Measurements from ENCODE around the gene TRAF5. TPM values are rescaled to one million over a fixed set of nuclear protein-coding genes. Genes with fewer than 3 reads are reported as not detected.

TRAF5 gene
- total RNA-seq, 2 donors from 2014 or later, result 56.5 to 78.3 TPM

GRCh38 chr1:211337430-211338223 is 11.0 kb downstream of the TRAF5 start:
- Histone ChIP-seq H3K27me3 (ENCODE audit: control insufficient read depth, insufficient read depth, low read length, poor library complexity, severe bottlenecking) (no peaks in the 10 kb centered on the region), H3K9ac (ENCODE audit: extremely low read depth, low read length, poor library complexity, severe bottlenecking) (no peak overlapping the region), H3K36me3 (ENCODE audit: control insufficient read depth, insufficient read depth, low read length) (peaks cover 2% of the 10 kb centered on the region), H3K27ac (ENCODE audit: low read depth, low read length) (no peak overlapping the region), H3K9me3 (ENCODE audit: control insufficient read depth, low read length) (no peaks in the 10 kb centered on the region), H3K4me3 (ENCODE audit: low read length) (no peak overlapping the region), H3K4me1 (ENCODE audit: control insufficient read depth, insufficient read depth, low read length) (no peaks in the 10 kb centered on the region)
- H3K36me3 Mint-ChIP-seq (ENCODE audit: low read depth), result peaks cover 9% of the 10 kb centered on the region
- no peak for DNase-seq
- no peak for TF ChIP-seq CTCF (conservative IDR thresholded peaks at IDR 0.05)
- 90 to 93% methylated on average over 4 to 7 of the region's 7 CpGs for WGBS, 2 experiments (ENCODE audit: insufficient coverage in 1 of 2, insufficient read length in 1 of 2)
- peaks cover 39% of the 10 kb centered on the region for H3K4me1 Mint-ChIP-seq
- no peak overlapping the region for H3K27ac Mint-ChIP-seq
- no peak overlapping the region for H3K4me3 Mint-ChIP-seq
- H3K9me3 Mint-ChIP-seq, result no peaks in the 10 kb centered on the region
- no peaks in the 10 kb centered on the region for H3K27me3 Mint-ChIP-seq (ENCODE audit: insufficient read depth)

GRCh38 chr1:211338224-211338620 is 11.6 kb downstream of the TRAF5 start:
- H3K9ac ChIP-seq (ENCODE audit: extremely low read depth, low read length, poor library complexity, severe bottlenecking), result no peak overlapping the region
- no peak overlapping the region for H3K27ac ChIP-seq (ENCODE audit: low read depth, low read length)
- Mint-ChIP-seq H3K9me3 (no peaks in the 10 kb centered on the region), H3K36me3 (ENCODE audit: low read depth) (peaks cover 9% of the 10 kb centered on the region), H3K27me3 (ENCODE audit: insufficient read depth) (no peaks in the 10 kb centered on the region), H3K4me1 (peaks cover 39% of the 10 kb centered on the region), H3K27ac (no peak overlapping the region), H3K4me3 (no peak overlapping the region)
- no peak for DNase-seq
- 100% methylated on average over 4 of the region's 4 CpGs; no CpG with 5 or more reads in 1 of the 2 experiments for WGBS, 2 experiments (ENCODE audit: insufficient coverage in 1 of 2, insufficient read length in 1 of 2)
- peaks cover 2% of the 10 kb centered on the region for H3K36me3 ChIP-seq (ENCODE audit: control insufficient read depth, insufficient read depth, low read length)
- no peak overlapping the region for H3K4me3 ChIP-seq (ENCODE audit: low read length)
- no peaks in the 10 kb centered on the region for H3K27me3 ChIP-seq (ENCODE audit: control insufficient read depth, insufficient read depth, low read length, poor library complexity, severe bottlenecking)
- H3K9me3 ChIP-seq (ENCODE audit: control insufficient read depth, low read length), result no peaks in the 10 kb centered on the region
- H3K4me1 ChIP-seq (ENCODE audit: control insufficient read depth, insufficient read depth, low read length), result no peaks in the 10 kb centered on the region
- TF ChIP-seq CTCF (conservative IDR thresholded peaks at IDR 0.05), result no peak

- 92 to 96% methylated on average over 5 to 6 of the region's 6 CpGs for WGBS, 2 experiments (ENCODE audit: insufficient coverage in 1 of 2, insufficient read length in 1 of 2)
- TF ChIP-seq CTCF (conservative IDR thresholded peaks at IDR 0.05), result no peak
- no peak for DNase-seq
- Mint-ChIP-seq H3K9me3 (no peaks in the 10 kb centered on the region), H3K27me3 (ENCODE audit: insufficient read depth) (no peaks in the 10 kb centered on the region), H3K4me1 (peaks cover 36% of the 10 kb centered on the region), H3K36me3 (ENCODE audit: low read depth) (peaks cover 5% of the 10 kb centered on the region), H3K4me3 (no peak overlapping the region), H3K27ac (no peak overlapping the region)
- Histone ChIP-seq H3K27me3 (ENCODE audit: control insufficient read depth, insufficient read depth, low read length, poor library complexity, severe bottlenecking) (no peaks in the 10 kb centered on the region), H3K9ac (ENCODE audit: extremely low read depth, low read length, poor library complexity, severe bottlenecking) (no peak overlapping the region), H3K36me3 (ENCODE audit: control insufficient read depth, insufficient read depth, low read length) (peaks cover 9% of the 10 kb centered on the region), H3K4me1 (ENCODE audit: control insufficient read depth, insufficient read depth, low read length) (no peaks in the 10 kb centered on the region), H3K4me3 (ENCODE audit: low read length) (no peak overlapping the region), H3K27ac (ENCODE audit: low read depth, low read length) (no peak overlapping the region), H3K9me3 (ENCODE audit: control insufficient read depth, low read length) (no peaks in the 10 kb centered on the region)
These were observed 13.0 kb downstream of the TRAF5 start for GRCh38 chr1:211339631-211340041.
